MM.1S (cell line): ENCODE measurements around the gene FAM167B.
"Not testable (repeated sequence)": the region's sequence is repeated elsewhere in the genome, so short reads cannot be mapped to it uniquely, and the experiment has no call there.

Experiments used
- DNase-seq: peaks from one replicate; pipeline ENCODE4 v3.0.0-alpha.2; 2015
- H2AFZ ChIP-seq: fragments of 300-600 bp; sonication (generic); 2 replicates; pipeline ENCODE4 v1.6.0; 2016; ENCODE audit warnings: antibody characterized with exemption, low read length
- H3F3A ChIP-seq: fragments of 300-600 bp; sonication (generic); 2 replicates; pipeline ENCODE4 v1.6.1; 2016; ENCODE audit warnings: mild to moderate bottlenecking, antibody characterized with exemption, low read length, moderate library complexity, mixed read lengths; ENCODE audit not compliant: insufficient read depth
- H3K27ac ChIP-seq: fragments of 300-600 bp; sonication (generic); 2 replicates; pipeline ENCODE4 v1.5.1; 2016; ENCODE audit warnings: mild to moderate bottlenecking, low read length
- H3K27me3 ChIP-seq: fragments of 300-600 bp; sonication (generic); replicated peaks from 2 replicates; pipeline ENCODE4 v1.6.0; 2016; ENCODE audit warnings: low read length; ENCODE audit not compliant: insufficient read depth
- H3K36me3 ChIP-seq: fragments of 300-600 bp; sonication (generic); replicated peaks from 2 replicates; pipeline ENCODE4 v1.6.1; 2016; ENCODE audit warnings: mild to moderate bottlenecking, low read length, mixed read lengths; ENCODE audit not compliant: insufficient read depth
- H3K4me1 ChIP-seq: fragments of 300-600 bp; sonication (generic); 2 replicates; pipeline ENCODE4 v1.6.1; 2016; ENCODE audit warnings: low read length, mixed read lengths
- H3K4me2 ChIP-seq: fragments of 300-600 bp; sonication (generic); 2 replicates; pipeline ENCODE4 v1.6.0; 2016; ENCODE audit warnings: low read depth, low read length
- H3K4me3 ChIP-seq: fragments of 300-600 bp; sonication (generic); 2 replicates; pipeline ENCODE4 v1.5.1; 2016; ENCODE audit warnings: low read length, mixed read lengths
- H3K79me2 ChIP-seq: fragments of 300-600 bp; sonication (generic); 2 replicates; pipeline ENCODE4 v1.6.1; 2016; ENCODE audit warnings: mixed run types, low read length, mixed read lengths
- H3K9ac ChIP-seq: fragments of 300-600 bp; sonication (generic); 2 replicates; pipeline ENCODE4 v1.6.1; 2016; ENCODE audit warnings: low read length, mixed read lengths
- H3K9me2 ChIP-seq: fragments of 300-600 bp; sonication (generic); replicated peaks from 2 replicates; pipeline ENCODE4 v1.6.1; 2016; ENCODE audit warnings: mild to moderate bottlenecking, low read length, mixed read lengths; ENCODE audit not compliant: insufficient read depth
- H3K9me3 ChIP-seq: fragments of 300-600 bp; sonication (generic); replicated peaks from 2 replicates; pipeline ENCODE4 v1.6.1; 2016; ENCODE audit warnings: mild to moderate bottlenecking, low read length, mixed read lengths; ENCODE audit not compliant: insufficient read depth
- H4K20me1 ChIP-seq: fragments of 300-600 bp; sonication (generic); 2 replicates; pipeline ENCODE4 v1.6.1; 2016; ENCODE audit warnings: mild to moderate bottlenecking, low read length, moderate library complexity, mixed read lengths; ENCODE audit not compliant: insufficient read depth
- CTCF ChIP-seq: fragments of 300-600 bp; sonication (generic); IDR thresholded peaks from 2 replicates; pipeline ENCODE4 v1.5.1; 2016; ENCODE audit warnings: antibody characterized with exemption, low read length, mixed read lengths
- EZH2 ChIP-seq: fragments of 300-600 bp; sonication (generic); optimal IDR thresholded peaks from 2 replicates; pipeline ENCODE3; 2017; ENCODE audit warnings: low read depth, mild to moderate bottlenecking, antibody characterized with exemption, low read length, mixed read lengths
- EZH2phosphoT487 ChIP-seq: fragments of 300-600 bp; sonication (generic); IDR thresholded peaks from 2 replicates; pipeline ENCODE4 v1.6.1; 2018; ENCODE audit warnings: antibody characterized with exemption, low read length

FAM167B gene

GRCh38 chr1:32256473-32257226, 9.6 kb downstream of the FAM167B start:
- no peaks in the 10 kb centered on the region for H4K20me1 ChIP-seq
- H3F3A ChIP-seq: no peaks in the 10 kb centered on the region
- peak; percentile 13 for DNase-seq
- peaks cover 25% of the 10 kb centered on the region for H3K4me1 ChIP-seq
- H3K4me3 ChIP-seq: 0 out of 2 replicates have a peak overlapping the region, but pooled peaks have one; percentile 6
- H3K36me3 ChIP-seq: no peaks in the 10 kb centered on the region
- no peaks in the 10 kb centered on the region for H3K9me3 ChIP-seq
- H3K79me2 ChIP-seq: no peaks in the 10 kb centered on the region
- peak overlapping the region; percentile 35 for H2AFZ ChIP-seq
- no peak overlapping the region; the same call in 1 of the 2 replicates for H3K9ac ChIP-seq
- no peaks in the 10 kb centered on the region for H3K9me2 ChIP-seq
- no peaks in the 10 kb centered on the region for H3K27me3 ChIP-seq
- no peak for TF ChIP-seq EZH2
- no peak for TF ChIP-seq EZH2phosphoT487
- TF ChIP-seq CTCF: no peak
- H3K27ac ChIP-seq: peak overlapping the region; percentile 24; the same call in 1 of the 2 replicates
- H3K4me2 ChIP-seq: peak overlapping the region; percentile 43; the same call in 1 of the 2 replicates

GRCh38 chr1:32257227-32257508, 10.1 kb downstream of the FAM167B start:
- no peaks in the 10 kb centered on the region for H3K9me3 ChIP-seq
- H3F3A ChIP-seq: no peaks in the 10 kb centered on the region
- no peaks in the 10 kb centered on the region for H3K27me3 ChIP-seq
- 0 out of 2 replicates have a peak overlapping the region, but pooled peaks have one; percentile 6 for H3K4me3 ChIP-seq
- H2AFZ ChIP-seq: 0 out of 2 replicates have a peak overlapping the region, but pooled peaks have one; percentile 35
- no peaks in the 10 kb centered on the region for H3K9me2 ChIP-seq
- H3K4me1 ChIP-seq: peaks cover 22% of the 10 kb centered on the region
- no peak overlapping the region for H3K9ac ChIP-seq
- H3K27ac ChIP-seq: peak overlapping the region; percentile 24; the same call in 1 of the 2 replicates
- TF ChIP-seq EZH2phosphoT487 (no peak), CTCF (no peak), EZH2 (no peak)
- H4K20me1 ChIP-seq: no peaks in the 10 kb centered on the region
- no peak for DNase-seq
- no peaks in the 10 kb centered on the region for H3K79me2 ChIP-seq
- no peaks in the 10 kb centered on the region for H3K36me3 ChIP-seq
- H3K4me2 ChIP-seq: peak overlapping the region; percentile 43; the same call in 1 of the 2 replicates

GRCh38 chr1:32263236-32263593, 16.2 kb downstream of the FAM167B start:
- not testable (repeated sequence) for H3K9me3 ChIP-seq, H3K27me3 ChIP-seq, DNase-seq, H3K36me3 ChIP-seq, H2AFZ ChIP-seq, H3K4me1 ChIP-seq, H3F3A ChIP-seq, H3K4me3 ChIP-seq, H3K27ac ChIP-seq, H4K20me1 ChIP-seq, H3K9me2 ChIP-seq, H3K9ac ChIP-seq, H3K4me2 ChIP-seq, H3K79me2 ChIP-seq

- H2AFZ ChIP-seq: no peak overlapping the region
- H3K4me2 ChIP-seq: no peak overlapping the region
- H3K79me2 ChIP-seq: no peaks in the 10 kb centered on the region
These were observed 16.7 kb downstream of the FAM167B start for GRCh38 chr1:32263744-32264143.

More at GRCh38 chr1:32263744-32264143, 16.7 kb downstream of the FAM167B start:
- no peak for DNase-seq
- Histone ChIP-seq H3K9ac (no peak overlapping the region), H3K9me3 (no peaks in the 10 kb centered on the region), H3K4me1 (peaks cover 9% of the 10 kb centered on the region; the same call in 1 of the 2 replicates), H3K9me2 (no peaks in the 10 kb centered on the region), H3F3A (no peaks in the 10 kb centered on the region), H3K36me3 (no peaks in the 10 kb centered on the region), H3K27ac (no peak overlapping the region), H3K27me3 (no peaks in the 10 kb centered on the region), H3K4me3 (no peak overlapping the region), H4K20me1 (no peaks in the 10 kb centered on the region)
- no peak for TF ChIP-seq CTCF
- TF ChIP-seq EZH2: no peak
- TF ChIP-seq EZH2phosphoT487: no peak
